Measurements from ENCODE around the gene PAX8. TPM values are rescaled to one million over a fixed set of nuclear protein-coding genes. Genes with fewer than 3 reads are reported as not detected.

PAX8 gene
- total RNA-seq, 1 donor from 2014 or later = 1.2 TPM

- no peak for DNase-seq
- TF ChIP-seq CTCF (IDR thresholded peaks at IDR 0.05) = no peak
- ATAC-seq = no peak
- Histone ChIP-seq H3K4me1 (peaks cover 40% of the 10 kb centered on the region), H3K4me3 (peak overlapping the region; percentile 51), H3K27me3 (ENCODE audit: low read depth) (no peaks in the 10 kb centered on the region), H3K36me3 (no peaks in the 10 kb centered on the region), H3K27ac (peak overlapping the region; percentile 56), H3K9me3 (no peaks in the 10 kb centered on the region)
- intact Hi-C loops (cut with DNase I) = no loop called here
These were observed 102.7 kb downstream of the PAX8 start for GRCh38 chr2:113175736-113176695.

GRCh38 chr2:113175042-113175628 is 103.6 kb downstream of the PAX8 start:
- Histone ChIP-seq H3K27ac (peak overlapping the region; percentile 76), H3K4me3 (peak overlapping the region; percentile 51), H3K4me1 (peaks cover 31% of the 10 kb centered on the region), H3K27me3 (ENCODE audit: low read depth) (no peaks in the 10 kb centered on the region), H3K9me3 (no peaks in the 10 kb centered on the region), H3K36me3 (no peaks in the 10 kb centered on the region)
- no peak for TF ChIP-seq CTCF (IDR thresholded peaks at IDR 0.05)
- ATAC-seq = peak; percentile 39 to 67
- intact Hi-C loops (cut with DNase I) = no loop called here
- DNase-seq = no peak

- ATAC-seq (no peak), DNase-seq (no peak)
- peak overlapping the region; percentile 51 for H3K4me3 ChIP-seq
- no peaks in the 10 kb centered on the region for H3K27me3 ChIP-seq (ENCODE audit: low read depth)
- intact Hi-C loops (cut with DNase I) = no loop called here
- H3K4me1 ChIP-seq = peaks cover 31% of the 10 kb centered on the region
- no peaks in the 10 kb centered on the region for H3K9me3 ChIP-seq
- TF ChIP-seq CTCF (IDR thresholded peaks at IDR 0.05) = no peak
- H3K36me3 ChIP-seq = no peaks in the 10 kb centered on the region
- H3K27ac ChIP-seq = peak overlapping the region; percentile 76
These were observed 104.4 kb downstream of the PAX8 start for GRCh38 chr2:113174376-113174750.

- peak; percentile 89 for ATAC-seq
- no peaks in the 10 kb centered on the region for H3K36me3 ChIP-seq
- H3K4me3 ChIP-seq = peak within 1 kb of the TSS; percentile 51
- H3K27me3 ChIP-seq (ENCODE audit: low read depth) = no peaks in the 10 kb centered on the region
- TF ChIP-seq CTCF (IDR thresholded peaks at IDR 0.05) = no peak
- peak within 1 kb of the TSS; percentile 76 for H3K27ac ChIP-seq
- intact Hi-C loops (cut with DNase I) = no loop called here
- H3K4me1 ChIP-seq = peaks cover 37% of the 10 kb centered on the region
- H3K9me3 ChIP-seq = no peaks in the 10 kb centered on the region
- DNase-seq = peak; percentile 88
These were observed 105.0 kb downstream of the PAX8 start, which contains the start of gene PSD4 for GRCh38 chr2:113173542-113174375. TSS of gene PSD4 (plus strand) at chr2:113173971. CDS start at chr2:113182457, 8,486 bp downstream.
